IPS-NIHi7 (cell line): ENCODE data around the gene FAM222A.

Experiments
- DNase-seq: peaks from one replicate; pipeline ENCODE4 v3.0.0; 2012; ENCODE audit warnings: mixed read lengths; ENCODE audit errors: extremely low spot score

FAM222A gene

DNA sequence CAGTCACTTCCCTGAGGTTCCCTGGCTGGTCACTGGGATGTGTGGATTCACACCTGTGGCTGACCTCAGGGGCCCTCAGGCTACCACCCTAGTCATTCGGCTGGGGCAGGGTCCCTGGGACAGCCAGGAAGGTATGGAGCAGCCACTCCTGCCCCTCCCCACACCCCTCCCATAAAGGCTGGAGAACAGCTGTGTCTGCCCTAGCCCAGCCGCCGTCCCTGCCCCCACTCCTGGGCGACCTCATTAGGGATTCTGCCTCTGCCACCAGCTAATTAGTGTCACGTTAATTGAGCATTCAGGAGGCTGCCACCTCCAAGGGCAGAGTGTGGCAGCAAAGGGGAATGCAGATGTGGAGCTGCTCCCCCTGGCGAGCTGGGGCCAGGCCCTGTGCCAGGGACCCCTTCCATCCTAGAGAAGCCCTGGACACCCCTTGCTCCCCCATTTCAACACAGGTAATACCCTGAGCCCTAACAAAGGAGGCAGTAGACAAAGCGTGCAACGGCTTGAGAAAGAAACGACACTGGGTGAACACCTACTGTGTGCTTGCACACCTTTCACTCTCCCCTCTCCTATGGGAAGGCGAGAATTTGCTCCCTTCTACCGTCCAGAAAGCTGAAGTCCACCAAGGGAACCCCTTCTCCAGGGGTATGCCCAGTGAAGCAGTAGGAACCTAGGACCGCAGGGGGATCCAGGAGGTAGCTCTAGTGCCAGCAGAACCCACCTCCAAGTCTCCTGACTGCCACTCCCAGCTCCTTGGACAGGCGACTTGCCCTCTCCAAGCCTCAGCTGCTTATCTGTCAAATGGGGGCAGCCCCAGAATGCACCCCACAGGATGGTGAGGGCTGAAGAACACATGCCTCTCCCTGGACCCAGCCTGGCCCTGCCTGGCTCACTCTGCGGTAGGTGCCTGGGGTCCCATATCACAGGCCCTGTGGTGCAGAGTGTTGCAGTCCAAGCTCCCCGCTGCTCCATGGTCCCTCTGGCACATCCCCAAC lies 45.1 kb downstream of the FAM222A start:
- no peak for DNase-seq

DNA sequence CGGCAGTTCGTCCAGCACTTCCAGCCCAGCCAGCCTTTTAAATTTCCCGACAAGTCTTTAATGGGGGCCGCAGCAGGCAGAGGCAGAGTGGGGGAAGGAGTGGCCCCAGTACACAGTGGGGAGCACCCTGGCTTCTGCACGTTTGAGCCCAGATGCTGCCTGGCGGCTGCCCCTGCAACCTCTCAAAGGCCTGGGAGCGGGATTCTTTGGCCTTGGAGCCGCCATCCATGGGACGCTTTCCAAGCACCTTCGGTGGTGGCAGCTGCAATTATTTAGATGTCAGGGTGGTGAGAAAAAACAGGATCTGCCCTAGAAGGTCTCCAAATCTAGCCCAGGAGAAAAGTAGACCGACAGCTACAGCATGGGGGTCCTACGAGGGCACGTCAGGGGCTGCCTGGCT lies 46.0 kb downstream of the FAM222A start:
- DNase-seq, result no peak

DNA sequence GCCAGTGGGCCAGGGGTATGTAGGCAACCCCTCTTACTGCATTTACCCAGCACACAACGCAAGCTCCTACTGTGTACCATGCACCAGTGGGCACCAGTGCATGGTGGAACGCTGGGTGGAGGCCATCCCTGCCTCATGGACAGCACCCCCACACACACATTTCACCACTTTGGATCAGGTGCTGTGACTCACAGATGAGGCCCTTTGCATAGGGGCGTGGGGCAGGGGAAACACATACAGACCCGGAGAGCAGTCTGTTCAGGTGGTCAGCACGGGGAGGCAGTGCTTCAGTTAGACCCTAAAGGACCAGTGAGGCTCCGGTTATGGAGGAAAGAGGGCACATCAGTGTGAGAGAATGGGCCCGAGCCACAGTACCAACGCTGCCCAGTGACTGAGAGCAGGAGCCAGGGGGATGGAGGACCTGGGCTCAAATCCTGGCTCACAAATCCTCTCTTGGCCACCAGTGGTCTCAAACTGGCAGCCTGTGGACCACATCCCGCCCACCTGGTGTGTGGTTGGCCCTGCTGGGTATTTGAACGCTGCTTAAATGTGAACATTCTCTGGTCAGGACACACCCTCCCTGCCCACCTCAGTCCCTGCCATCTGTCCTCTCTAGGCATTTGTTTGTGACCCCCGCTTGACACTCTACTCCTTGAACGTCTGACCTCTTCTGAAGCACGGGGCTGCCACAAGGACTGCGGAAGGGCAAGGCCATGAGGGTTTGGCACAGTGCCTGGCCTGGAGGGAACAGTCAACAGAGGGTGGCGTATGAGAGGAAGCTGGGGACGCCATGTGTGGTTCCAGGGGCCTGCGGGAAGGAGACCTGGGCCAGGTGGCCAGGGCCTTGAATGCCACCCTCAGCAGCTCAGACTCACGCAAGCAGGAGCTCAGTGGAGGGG lies 46.7 kb downstream of the FAM222A start:
- no peak for DNase-seq

DNA sequence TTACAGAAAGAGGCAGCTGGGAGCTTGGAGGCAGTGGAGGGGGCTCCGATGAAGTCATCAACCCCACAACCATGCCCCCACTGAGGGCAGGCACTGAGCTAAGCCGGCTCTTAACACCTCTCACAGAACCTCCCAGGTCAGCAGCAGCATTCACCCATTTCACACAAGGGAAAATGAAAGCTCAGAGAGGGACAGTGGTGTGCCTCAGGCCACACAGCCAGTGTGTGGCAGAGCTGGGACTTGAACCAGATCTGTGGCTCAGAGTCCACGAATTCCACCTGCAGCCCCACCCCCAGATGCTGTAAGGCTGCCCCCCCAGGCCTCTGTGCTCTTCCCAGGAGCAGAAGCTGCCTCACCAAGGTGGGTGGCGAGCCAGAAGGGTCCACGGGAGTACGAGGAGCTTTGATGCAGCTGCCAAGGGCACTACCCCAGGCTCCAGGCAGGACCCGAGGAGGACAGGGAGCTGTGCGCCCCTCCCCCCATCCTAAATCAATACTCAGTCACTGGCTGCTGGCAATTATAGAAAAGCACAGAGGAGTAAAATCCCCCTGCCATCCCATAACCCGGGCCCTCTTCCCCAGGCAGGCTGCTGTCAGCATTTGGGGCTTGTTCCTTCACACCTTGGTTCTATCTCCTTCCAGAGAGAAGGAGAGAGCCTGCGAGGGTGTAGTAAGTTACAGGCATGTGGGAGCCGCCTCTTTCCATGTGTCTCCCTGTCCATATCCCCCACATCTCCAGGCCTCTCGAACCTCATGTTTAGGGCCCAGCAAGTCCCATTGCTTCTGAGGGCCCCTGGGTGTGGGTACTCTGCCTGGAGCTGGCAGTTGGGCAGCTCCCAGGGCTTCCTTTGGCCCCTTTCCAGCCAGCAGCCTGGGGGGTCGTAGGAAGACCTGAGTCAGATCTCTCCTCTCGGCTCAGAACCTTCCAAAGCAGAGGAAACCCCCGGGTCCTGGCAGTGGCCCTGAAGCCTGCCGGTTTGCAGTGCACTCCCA lies 47.6 kb downstream of the FAM222A start:
- no peak for DNase-seq

DNA sequence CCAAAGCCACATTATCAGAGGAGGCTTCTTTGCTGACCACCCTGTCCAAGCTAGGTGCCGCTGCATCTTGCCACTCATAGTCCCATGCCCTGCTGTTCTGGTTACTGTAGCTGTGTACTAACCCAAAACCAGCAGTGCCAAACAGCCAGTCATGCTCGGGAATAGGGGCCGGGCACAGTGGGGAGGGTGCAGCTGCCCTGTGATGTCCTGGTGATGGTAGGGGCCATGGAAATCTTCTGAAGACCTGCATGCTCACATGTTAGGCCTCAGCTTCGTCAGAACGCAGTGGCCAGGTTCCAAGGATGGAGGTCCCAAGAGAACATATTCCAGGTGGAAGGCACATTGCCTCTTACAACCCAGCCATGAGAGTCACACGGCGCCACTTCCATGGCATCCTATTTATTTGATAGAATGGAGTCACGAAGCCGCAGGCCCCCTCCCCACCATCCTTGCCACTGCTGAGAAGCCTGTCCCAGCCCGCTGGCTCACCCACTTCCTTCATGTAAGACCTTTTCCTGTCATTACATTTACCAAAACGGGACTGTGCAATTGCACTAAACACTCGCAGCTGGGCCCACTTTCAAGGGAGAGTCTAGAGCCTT lies 48.5 kb downstream of the FAM222A start:
- no peak for DNase-seq

DNA sequence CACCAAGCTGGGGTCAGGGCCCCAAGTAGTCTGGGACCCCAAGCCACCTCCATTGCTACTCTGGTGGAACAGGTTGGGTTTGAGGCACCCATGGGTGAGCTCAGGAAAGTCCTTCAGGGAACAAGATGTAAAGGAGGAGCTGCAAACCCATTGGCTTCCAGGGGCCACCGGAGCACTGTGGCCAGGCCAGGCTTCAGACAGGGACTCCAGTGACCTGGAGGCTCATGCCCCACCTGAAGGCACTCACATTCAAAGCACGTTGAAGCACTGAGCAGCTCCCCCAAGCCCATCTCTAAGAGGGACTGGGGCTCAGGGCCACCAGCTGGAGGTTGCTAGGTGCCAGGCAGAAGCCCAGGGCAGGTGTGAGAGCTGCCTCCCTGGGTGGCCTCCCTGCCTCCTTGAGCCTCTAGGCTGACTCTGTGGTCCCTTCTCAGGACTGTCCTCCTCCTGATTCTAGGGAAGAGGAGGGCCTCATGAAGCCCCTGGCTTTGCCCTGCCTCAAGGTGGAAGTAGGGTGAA lies 49.1 kb downstream of the FAM222A start:
- DNase-seq, result no peak

DNA sequence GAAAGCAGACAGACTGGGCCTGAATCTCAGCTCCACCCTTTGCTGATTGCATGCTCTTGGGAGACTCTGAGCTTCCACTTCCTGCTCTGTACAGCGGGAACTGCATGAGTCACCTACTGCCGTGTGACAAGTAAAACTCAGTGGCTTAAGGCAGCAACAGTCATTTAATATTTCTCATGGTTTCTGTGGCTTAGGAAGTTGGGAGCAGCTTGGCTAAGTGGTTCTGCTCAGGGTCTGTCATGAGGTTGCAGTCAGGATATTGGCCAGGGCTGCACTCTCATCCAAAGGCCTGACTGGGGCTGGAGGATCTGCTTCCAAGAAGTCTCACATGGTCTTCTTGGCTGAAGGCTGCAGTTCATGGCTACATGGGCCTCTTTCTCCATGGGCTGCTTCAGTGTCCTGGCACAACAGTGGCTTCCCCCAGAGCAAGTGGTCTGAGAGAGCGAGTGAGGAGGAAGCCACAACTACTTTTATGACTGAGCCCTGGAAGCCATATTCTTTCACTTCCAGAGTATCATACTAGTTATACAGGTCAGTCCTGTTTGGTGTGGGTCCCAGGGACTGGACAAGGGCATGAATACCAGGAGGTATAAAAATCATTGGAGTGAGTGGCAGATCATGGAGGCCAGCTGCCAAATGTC lies 49.7 kb downstream of the FAM222A start:
- no peak for DNase-seq

DNA sequence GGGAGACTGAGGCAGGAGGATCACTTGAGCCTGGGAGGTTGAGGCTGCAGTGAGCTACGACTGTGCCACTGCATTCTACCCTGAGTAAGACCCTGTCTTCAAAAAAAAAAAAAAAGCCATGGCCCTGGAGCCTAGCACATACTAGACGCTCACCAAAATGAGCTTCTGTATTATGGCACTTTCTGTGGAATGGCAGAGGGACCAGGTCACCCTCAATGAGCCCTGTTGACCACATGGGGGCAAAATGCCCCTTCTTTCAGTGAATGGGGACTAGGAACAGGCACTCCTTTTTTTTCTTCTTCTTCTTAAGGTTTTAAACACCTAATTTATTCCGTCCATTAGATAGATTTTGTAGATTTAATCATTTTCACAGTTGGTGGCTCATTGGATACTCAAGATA lies 50.5 kb downstream of the FAM222A start:
- no peak for DNase-seq

DNA sequence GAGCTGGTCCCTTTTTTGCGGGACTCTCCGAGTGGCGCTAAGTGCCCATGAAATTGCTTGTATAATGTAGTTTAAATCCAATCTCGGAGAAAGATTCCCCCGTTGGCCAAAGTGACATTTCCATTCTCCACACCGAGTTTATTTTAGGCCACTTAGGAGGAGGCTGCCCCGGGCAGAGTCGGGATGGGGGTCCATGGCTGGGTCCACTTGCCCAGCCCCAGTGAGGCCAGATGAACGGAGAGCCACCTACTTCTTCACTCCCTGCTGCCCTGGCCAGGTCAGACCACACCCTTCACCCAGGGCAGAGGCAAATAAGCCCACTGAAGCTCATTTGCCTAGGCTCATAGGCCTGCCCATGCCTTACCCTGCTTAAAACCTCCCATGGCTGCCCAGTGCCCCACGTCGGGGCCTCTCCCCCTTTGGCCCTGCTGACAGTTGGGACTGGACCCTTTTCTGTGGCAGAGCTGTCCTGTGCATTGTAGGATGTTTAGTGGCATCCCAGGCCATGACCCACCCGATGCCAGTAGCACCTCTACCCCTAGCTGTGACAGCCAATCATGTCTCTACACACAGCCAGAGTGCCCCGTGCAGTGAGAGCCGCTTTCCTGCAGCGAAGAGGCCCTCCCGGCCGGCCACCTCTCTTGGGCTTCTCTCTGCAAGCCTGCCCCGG lies 51.3 kb downstream of the FAM222A start:
- no peak for DNase-seq

DNA sequence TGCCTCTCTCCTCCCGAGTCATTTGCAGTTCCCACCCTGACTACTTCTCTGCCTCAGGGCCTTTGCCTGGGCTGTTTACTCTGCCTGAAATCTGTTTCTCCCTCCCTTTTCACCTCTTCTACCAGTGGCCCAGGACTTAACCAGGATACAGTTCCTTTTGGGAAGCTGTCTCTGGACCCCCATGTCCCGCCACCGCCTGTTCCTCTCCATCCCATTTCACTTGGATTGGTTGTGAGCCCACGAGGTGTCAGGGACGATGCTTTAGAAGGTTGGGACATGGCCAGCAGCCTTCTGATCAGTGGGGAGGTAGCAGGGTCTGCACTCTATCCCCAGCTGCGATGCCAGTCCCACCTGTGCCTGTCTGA lies 51.8 kb downstream of the FAM222A start:
- no peak for DNase-seq

DNA sequence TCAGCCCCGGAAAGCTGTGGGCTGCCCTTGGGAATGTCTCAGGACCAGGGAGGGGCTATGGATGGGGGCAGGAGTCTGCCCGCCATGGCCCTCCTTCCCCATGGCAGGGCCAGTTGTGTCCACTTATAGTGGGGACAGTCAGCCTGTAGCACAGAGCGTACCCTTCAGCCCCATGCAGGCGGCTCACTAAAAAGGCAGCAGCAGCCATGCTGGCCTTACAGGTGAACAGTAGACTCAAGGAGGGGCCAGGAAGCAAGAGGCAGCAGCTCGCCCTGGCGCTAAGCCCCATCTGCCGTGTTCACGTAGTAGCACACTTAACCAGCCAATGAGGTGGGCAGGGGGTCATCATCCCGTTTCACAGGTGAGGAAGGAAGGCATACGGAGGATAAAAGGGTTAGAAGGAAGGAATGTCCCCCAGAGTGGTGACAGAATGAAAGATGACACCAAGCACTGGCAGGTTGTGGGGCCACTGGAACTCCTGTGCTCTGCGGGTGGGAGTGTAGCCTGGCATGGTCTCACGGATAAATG lies 52.7 kb downstream of the FAM222A start:
- no peak for DNase-seq

DNA sequence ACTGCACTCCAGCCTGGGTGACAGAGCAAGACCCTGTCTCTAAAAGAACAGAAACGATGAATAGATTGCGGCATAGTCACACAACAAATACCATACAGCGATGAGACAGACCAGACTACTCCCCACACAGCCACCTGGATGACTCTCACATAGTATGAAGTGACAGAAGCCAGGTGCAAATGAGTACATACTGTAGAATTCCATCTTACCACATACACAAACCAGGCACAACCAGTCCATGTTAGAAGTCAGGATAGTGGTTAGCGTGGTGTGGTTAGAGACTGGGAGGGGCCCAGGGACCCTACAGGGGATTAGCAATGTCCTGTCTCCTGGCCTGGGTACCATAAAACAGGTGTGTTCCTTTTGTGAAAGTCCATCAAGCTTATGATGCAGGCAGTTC lies 53.8 kb downstream of the FAM222A start:
- no peak for DNase-seq

DNA sequence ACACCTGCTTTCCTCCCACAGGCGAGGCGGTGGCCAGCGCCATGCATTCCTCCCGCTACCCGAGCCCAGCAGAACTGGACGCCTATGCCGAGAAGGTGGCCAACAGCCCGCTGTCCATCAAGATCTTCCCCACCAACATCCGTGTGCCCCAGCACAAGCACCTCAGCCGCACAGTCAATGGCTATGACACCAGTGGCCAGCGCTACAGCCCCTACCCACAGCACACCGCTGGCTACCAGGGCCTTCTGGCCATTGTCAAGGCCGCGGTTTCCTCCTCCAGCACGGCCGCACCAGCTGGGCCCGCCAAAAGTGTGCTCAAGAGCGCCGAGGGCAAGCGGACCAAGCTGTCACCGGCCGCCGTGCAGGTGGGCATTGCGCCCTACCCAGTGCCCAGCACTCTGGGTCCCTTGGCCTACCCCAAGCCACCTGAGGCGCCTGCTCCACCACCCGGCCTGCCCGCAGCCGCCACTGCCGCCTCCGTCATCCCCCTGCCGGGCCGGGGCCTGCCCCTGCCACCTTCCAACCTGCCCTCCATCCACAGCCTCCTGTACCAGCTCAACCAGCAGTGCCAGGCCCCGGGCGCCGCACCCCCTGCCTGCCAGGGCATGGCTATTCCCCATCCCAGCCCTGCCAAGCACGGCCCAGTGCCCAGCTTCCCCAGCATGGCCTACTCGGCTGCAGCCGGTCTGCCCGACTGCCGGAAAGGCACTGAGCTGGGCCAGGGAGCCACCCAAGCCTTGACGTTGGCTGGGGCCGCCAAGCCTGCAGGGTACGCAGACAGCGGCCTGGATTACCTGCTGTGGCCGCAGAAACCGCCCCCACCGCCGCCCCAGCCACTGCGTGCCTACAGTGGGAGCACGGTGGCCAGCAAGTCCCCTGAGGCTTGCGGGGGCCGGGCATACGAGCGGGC lies 54.6 kb downstream of the FAM222A start:
- no peak for DNase-seq

DNA sequence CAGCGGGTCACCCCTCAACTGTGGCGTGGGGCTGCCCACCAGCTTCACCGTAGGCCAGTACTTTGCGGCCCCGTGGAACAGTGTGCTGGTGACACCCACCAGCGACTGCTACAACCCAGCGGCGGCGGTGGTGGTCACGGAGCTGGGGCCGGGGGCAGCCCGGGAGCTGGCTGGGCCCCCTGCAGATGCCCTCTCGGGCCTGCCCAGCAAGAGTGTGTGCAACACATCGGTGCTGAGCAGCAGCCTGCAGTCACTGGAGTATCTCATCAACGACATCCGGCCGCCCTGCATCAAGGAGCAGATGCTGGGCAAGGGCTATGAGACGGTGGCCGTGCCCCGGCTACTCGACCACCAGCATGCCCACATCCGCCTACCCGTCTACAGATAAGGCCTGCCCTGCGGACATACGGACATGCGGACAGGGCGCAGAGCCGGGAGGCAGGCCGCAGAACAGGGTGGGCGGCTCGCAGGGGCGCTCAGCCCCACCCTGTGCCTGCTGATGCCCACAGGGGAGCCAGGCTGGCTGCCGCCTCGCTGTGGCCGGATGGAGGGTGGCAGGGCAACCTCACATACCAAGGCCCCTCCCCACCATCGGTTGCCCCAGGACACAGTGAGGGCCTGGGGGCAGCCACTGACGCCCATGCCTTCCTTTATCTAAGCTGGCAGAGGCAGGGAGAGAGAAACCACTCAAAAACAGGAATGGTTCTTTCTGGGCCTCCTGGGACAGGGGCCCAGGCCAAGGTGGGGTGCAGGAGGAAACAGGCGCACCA lies 55.5 kb downstream of the FAM222A start:
- no peak for DNase-seq

DNA sequence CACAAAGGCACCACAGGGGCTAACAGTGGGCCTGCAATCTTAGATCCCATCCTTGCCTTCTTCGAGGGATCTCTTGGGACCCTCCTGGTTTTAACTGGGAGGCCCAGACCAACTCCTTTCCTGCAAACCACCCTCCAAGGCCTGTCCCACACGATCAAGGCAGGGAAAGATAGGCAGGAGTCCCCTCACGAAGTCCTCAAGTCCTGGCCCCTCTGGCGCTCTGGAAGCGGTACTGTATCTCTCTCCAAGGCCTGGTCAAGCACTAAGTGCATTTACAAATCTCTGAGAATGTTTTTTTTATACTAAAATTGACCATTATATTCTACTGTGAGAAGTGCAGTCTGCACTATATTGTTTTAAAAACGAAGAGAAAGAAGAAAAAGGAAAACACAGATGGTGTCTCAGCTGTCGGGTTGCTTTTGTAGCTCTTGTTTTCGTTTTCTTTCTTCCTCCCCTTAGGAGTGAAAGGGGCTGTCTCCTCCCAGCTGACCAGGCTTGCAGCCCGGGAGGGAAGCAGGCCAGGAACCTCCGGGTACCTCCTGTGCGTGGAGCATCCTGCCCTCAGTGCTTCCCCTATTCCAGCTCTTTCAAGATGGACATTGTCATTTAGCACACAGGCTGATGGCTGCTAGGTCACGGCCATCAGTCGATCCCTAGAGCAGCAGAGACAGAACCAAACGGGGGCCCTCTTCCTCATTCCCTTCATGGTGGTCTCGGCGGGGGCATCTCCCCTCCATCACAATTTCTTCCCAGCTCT lies 56.7 kb downstream of the FAM222A start:
- no peak for DNase-seq

DNA sequence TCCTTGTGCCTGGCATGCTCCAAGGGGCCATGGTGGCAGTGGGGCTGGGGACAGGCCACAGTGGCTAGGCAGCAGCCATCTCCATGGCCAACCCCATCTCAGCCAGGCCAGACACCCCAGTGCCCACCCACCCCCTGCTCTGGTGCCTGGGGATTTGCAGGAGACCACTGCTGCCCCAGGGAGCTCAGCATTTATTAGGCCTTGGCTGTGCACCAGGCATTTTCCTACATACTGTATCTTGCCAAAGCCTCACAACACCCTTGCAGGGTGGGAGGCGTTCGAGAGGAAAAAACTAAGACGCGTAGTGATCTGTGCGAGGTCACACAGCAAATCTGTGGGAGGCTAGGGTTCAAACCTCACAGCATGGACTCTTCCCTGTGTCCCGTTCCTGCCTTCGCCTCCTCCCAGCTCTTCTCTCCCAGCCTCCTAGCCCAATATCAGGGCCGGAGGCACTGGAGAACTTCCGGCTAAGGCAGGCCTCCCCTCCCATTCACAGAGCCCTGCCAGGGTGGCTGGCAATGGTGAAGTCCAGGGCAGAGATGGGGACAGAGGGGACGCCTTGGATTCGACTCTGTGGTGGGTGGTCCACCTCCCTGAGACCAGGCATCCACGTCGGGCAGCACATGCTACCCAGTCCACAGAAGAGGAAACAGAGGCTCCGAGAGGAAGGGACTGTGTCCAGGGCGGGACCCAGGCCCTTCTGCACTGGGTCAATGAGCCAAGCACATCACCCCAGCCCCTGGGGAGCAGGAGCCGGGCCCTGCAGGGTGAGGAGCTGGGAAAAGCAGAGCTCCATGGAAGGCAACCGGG lies 57.4 kb downstream of the FAM222A start:
- no peak for DNase-seq
